HUES6 (cell line): ENCODE data around the gene IQCB1.

Source experiments
- H3K27ac ChIP-seq: 2 replicates; pipeline ENCODE4 v1.7.0; 2013; ENCODE audit warnings: low read depth, mild to moderate bottlenecking, low read length, inconsistent platforms
- H3K27me3 ChIP-seq: 2 replicates; pipeline ENCODE4 v1.6.1; 2013; ENCODE audit warnings: low read length; ENCODE audit not compliant: control insufficient read depth, insufficient read depth
- H3K36me3 ChIP-seq: 2 replicates; pipeline ENCODE4 v1.6.1; 2013; ENCODE audit warnings: low read length; ENCODE audit not compliant: control insufficient read depth, insufficient read depth
- H3K4me1 ChIP-seq: 2 replicates; pipeline ENCODE4 v1.6.1; 2013; ENCODE audit warnings: low read length; ENCODE audit not compliant: control insufficient read depth, insufficient read depth
- H3K4me3 ChIP-seq: 2 replicates; pipeline ENCODE4 v1.5.1; 2013; ENCODE audit warnings: low read depth, low read length
- H3K9ac ChIP-seq: one replicate; pipeline ENCODE4 v1.6.1; 2013; ENCODE audit warnings: mild to moderate bottlenecking, low read length
- H3K9me3 ChIP-seq: 2 replicates; pipeline ENCODE4 v1.6.1; 2013; ENCODE audit warnings: low read depth, low read length; ENCODE audit not compliant: control insufficient read depth, insufficient read depth

Gene IQCB1

GRCh38 chr3:121768452-121768851 is 66.4 kb downstream of the IQCB1 start:
- no peak overlapping the region for H3K9ac ChIP-seq
- H3K4me3 ChIP-seq, result no peak overlapping the region
- no peaks in the 10 kb centered on the region for H3K4me1 ChIP-seq
- H3K27me3 ChIP-seq, result no peaks in the 10 kb centered on the region
- H3K9me3 ChIP-seq, result no peaks in the 10 kb centered on the region
- no peak overlapping the region for H3K27ac ChIP-seq
- H3K36me3 ChIP-seq, result peaks cover 33% of the 10 kb centered on the region

GRCh38 chr3:121759541-121760202 is 75.2 kb downstream of the IQCB1 start:
- Histone ChIP-seq H3K27me3 (no peaks in the 10 kb centered on the region), H3K9me3 (no peaks in the 10 kb centered on the region), H3K27ac (no peak overlapping the region), H3K9ac (no peak overlapping the region), H3K36me3 (no peaks in the 10 kb centered on the region), H3K4me1 (no peaks in the 10 kb centered on the region), H3K4me3 (no peak overlapping the region)

- Histone ChIP-seq H3K36me3 (no peaks in the 10 kb centered on the region), H3K9ac (no peak overlapping the region), H3K4me1 (no peaks in the 10 kb centered on the region)
Measured at GRCh38 chr3:121758727-121759450, 76.0 kb downstream of the IQCB1 start.

GRCh38 chr3:121757812-121758545 is 76.9 kb downstream of the IQCB1 start:
- no peaks in the 10 kb centered on the region; the same call in 1 of the 2 replicates for H3K27me3 ChIP-seq
- H3K4me1 ChIP-seq, result no peaks in the 10 kb centered on the region
- no peaks in the 10 kb centered on the region for H3K9me3 ChIP-seq
- no peak overlapping the region for H3K9ac ChIP-seq
- no peak overlapping the region for H3K4me3 ChIP-seq
- no peaks in the 10 kb centered on the region for H3K36me3 ChIP-seq
- H3K27ac ChIP-seq, result no peak overlapping the region

More at GRCh38 chr3:121758727-121759450, 76.0 kb downstream of the IQCB1 start:
- Histone ChIP-seq H3K27ac (no peak overlapping the region), H3K27me3 (no peaks in the 10 kb centered on the region), H3K9me3 (no peaks in the 10 kb centered on the region), H3K4me3 (no peak overlapping the region)

GRCh38 chr3:121757087-121757811 is 77.6 kb downstream of the IQCB1 start:
- Histone ChIP-seq H3K27ac (no peak overlapping the region), H3K27me3 (peaks cover under 1% of the 10 kb centered on the region; the same call in 1 of the 2 replicates), H3K4me1 (no peaks in the 10 kb centered on the region), H3K9me3 (no peaks in the 10 kb centered on the region), H3K36me3 (no peaks in the 10 kb centered on the region), H3K9ac (no peak overlapping the region), H3K4me3 (no peak overlapping the region)

- Histone ChIP-seq H3K27ac (no peak overlapping the region), H3K4me3 (no peak overlapping the region), H3K36me3 (no peaks in the 10 kb centered on the region), H3K9ac (no peak overlapping the region), H3K27me3 (peaks cover 4% of the 10 kb centered on the region; the same call in 1 of the 2 replicates), H3K4me1 (peaks cover 4% of the 10 kb centered on the region; the same call in 1 of the 2 replicates), H3K9me3 (no peaks in the 10 kb centered on the region)
Measured at GRCh38 chr3:121752772-121753171, 82.1 kb downstream of the IQCB1 start.

GRCh38 chr3:121752261-121752660 is 82.6 kb downstream of the IQCB1 start:
- no peak overlapping the region for H3K27ac ChIP-seq
- no peak overlapping the region for H3K4me3 ChIP-seq
- no peak overlapping the region for H3K9ac ChIP-seq
- no peaks in the 10 kb centered on the region for H3K9me3 ChIP-seq
- H3K4me1 ChIP-seq, result peaks cover 4% of the 10 kb centered on the region; the same call in 1 of the 2 replicates
- peaks cover 4% of the 10 kb centered on the region; the same call in 1 of the 2 replicates for H3K27me3 ChIP-seq
- H3K36me3 ChIP-seq, result no peaks in the 10 kb centered on the region

- H3K9ac ChIP-seq, result peak overlapping the region; percentile 18
- H3K4me1 ChIP-seq, result peaks cover 4% of the 10 kb centered on the region; the same call in 1 of the 2 replicates
- H3K27me3 ChIP-seq, result peaks cover 4% of the 10 kb centered on the region; the same call in 1 of the 2 replicates
- H3K36me3 ChIP-seq, result no peaks in the 10 kb centered on the region
- H3K4me3 ChIP-seq, result peak overlapping the region; percentile 95
- no peak overlapping the region for H3K27ac ChIP-seq
- H3K9me3 ChIP-seq, result no peaks in the 10 kb centered on the region
Measured at GRCh38 chr3:121750087-121750415, 84.8 kb downstream of the IQCB1 start.

- H3K27me3 ChIP-seq, result peaks cover 4% of the 10 kb centered on the region; the same call in 1 of the 2 replicates
- H3K36me3 ChIP-seq, result no peaks in the 10 kb centered on the region
- no peaks in the 10 kb centered on the region for H3K9me3 ChIP-seq
- peaks cover 4% of the 10 kb centered on the region; the same call in 1 of the 2 replicates for H3K4me1 ChIP-seq
- H3K27ac ChIP-seq, result peak within 1 kb of the TSS; percentile 59
- peak within 1 kb of the TSS; percentile 90 for H3K9ac ChIP-seq
- H3K4me3 ChIP-seq, result peak within 1 kb of the TSS; percentile 95
Measured at GRCh38 chr3:121749276-121750086, 85.4 kb downstream of the IQCB1 start, which contains the start of gene GOLGB1. Gene GOLGB1, minus strand, starts transcription at chr3:121749741. Its CDS starts 18,770 bp downstream, at chr3:121730971.
